Large intestine (tissue), 3 donors: ENCODE measurements around the gene MAEA. TPM values are rescaled to one million over a fixed set of nuclear protein-coding genes. Genes with fewer than 3 reads are reported as not detected.

Source experiments
- DNase-seq, 2 donors: peaks; one replicate each; pipeline versions ENCODE4 v3.0.0 to v3.0.0-alpha.2; 2013
- H3K27ac ChIP-seq: one replicate; pipeline ENCODE4 v1.5.1; 2013; ENCODE audit warnings: low read length
- H3K27me3 ChIP-seq: 2 replicates; pipeline ENCODE4 v1.6.1; 2013; ENCODE audit warnings: low read length; ENCODE audit not compliant: control insufficient read depth, insufficient read depth
- H3K36me3 ChIP-seq: 2 replicates; pipeline ENCODE4 v1.6.1; 2013; ENCODE audit warnings: low read length; ENCODE audit not compliant: control insufficient read depth, insufficient read depth
- H3K4me1 ChIP-seq: one replicate; pipeline ENCODE4 v1.6.1; 2013; ENCODE audit warnings: low read length; ENCODE audit not compliant: control insufficient read depth, insufficient read depth
- H3K4me3 ChIP-seq: one replicate; pipeline ENCODE4 v1.5.1; 2013; ENCODE audit warnings: low read length
- H3K9me3 ChIP-seq: one replicate; pipeline ENCODE4 v1.6.1; 2013; ENCODE audit warnings: mild to moderate bottlenecking, low read depth, low read length, moderate library complexity; ENCODE audit not compliant: control insufficient read depth
- WGBS: methylation state at CpG from one replicate; pipeline ENCODE4 v1.1.5; 2013; ENCODE audit warnings: low lambda C conversion rate; ENCODE audit not compliant: insufficient coverage; 5-methylcytosine and 5-hydroxymethylcytosine counted together
- polyA plus RNA-seq: library from polyadenylated mRNA; unstranded; fragments of 120-200 nt; gene quantifications from one replicate; pipeline ENCODE4 v1.2.1, GENCODE V29; 2013

The MAEA gene
- polyA plus RNA-seq, 1 donor: 51.2 TPM

GRCh38 chr4:1381944-1382541, 92.4 kb downstream of the MAEA start:
- Histone ChIP-seq H3K9me3 (peaks cover 6% of the 10 kb centered on the region), H3K4me1 (no peaks in the 10 kb centered on the region), H3K27me3 (no peaks in the 10 kb centered on the region), H3K27ac (no peak overlapping the region), H3K36me3 (peaks cover 18% of the 10 kb centered on the region), H3K4me3 (no peak overlapping the region)
- no peak for DNase-seq
- WGBS: no CpG with 5 or more reads among the region's 24 CpGs

DNA sequence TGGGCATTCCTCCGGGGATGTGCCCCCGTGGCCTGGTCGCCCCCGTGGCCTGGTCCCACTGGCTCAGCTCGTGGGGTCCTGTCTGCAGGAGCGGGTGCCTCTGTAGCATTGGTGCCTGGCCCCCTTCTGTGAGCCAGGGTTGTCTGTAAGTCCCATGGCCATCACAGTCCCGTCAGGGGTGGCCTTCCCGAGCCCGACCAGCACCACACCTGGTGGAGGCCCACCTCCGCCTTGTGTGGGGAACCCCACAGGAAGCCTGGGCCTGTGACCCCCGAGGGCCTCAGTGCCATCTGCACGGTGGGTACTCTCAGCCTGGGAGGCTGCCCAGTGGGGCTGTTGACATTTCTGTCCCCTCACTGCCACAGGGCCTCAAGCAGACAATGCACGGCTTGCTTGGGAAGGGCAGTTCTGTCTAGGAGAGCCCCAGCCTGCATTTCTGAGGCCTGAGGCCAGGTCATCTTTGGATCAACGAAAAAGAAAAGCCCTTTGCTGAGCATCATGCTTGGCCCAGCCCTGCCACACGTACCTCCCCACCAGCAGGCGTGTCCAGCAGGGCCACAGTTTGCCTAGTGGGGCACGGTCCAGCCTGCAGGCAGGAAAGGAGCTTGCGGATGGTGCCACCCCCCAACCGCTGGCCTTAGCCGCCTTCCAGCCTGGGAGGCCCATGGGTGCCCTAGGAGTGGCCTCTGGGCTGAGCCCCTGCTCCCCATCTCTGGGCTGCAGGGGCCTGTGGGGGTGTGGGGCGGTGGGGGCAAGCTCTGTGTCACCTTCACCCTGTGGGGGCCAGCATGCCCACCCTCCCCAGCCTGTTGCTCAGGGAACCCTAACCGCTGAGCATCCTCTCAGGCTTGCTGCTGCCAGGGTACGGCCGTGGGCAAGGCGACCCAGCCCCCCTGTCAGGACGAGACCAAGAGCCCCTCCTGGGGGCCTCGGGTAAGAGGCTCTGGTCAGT, 93.4 kb downstream of the MAEA start:
- peaks cover 18% of the 10 kb centered on the region for H3K36me3 ChIP-seq
- H3K9me3 ChIP-seq: peaks cover 6% of the 10 kb centered on the region
- no peaks in the 10 kb centered on the region for H3K4me1 ChIP-seq
- no peak overlapping the region for H3K27ac ChIP-seq
- no peaks in the 10 kb centered on the region for H3K27me3 ChIP-seq
- H3K4me3 ChIP-seq: no peak overlapping the region
- no CpG with 5 or more reads among the region's 27 CpGs for whole genome bisulfite sequencing
- no peak for DNase-seq

DNA sequence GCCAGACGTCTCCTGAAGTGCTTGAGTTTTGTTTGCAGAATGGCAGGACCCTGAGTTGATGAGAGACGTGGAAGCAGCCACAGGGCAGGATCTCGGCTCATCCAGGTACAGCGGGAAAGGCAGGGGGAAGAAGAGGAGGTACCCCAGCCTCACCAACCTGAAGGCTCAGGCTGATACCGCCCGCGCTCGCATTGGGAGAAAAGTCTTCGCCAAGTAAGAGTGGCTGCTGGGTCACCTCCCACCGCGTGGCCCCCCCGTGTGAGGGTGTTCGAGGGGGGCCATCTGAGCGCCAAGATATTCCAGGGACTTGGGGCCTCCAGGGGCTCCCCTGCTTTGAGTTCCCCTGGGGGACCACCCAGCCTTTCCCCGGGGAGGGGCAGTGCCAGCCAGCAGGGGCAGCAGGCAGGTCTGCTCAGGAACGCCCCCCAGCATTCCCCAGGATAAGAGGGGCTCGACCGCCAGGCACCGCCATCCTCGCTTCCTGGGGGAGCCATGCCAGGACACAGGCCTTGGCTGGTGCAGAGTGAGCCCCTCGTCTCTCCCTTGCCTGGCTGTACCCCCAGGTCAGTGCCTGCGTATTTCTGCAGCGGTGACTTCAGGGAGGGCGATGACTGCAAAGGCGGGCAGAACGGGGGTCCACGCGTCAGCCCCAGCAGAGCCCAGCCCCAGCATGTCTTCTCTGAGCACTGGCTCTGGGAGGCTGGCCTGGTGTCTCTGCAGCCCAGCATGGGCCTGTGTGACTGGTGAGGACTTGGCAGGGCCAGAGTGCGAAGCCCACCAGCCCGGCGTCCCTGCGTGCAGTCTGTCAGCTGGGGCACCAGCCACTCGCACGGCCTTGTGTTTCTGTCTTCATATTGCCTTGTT, 94.3 kb downstream of the MAEA start:
- Histone ChIP-seq H3K4me1 (no peaks in the 10 kb centered on the region), H3K27me3 (no peaks in the 10 kb centered on the region), H3K4me3 (no peak overlapping the region), H3K9me3 (peaks cover 9% of the 10 kb centered on the region), H3K27ac (no peak overlapping the region), H3K36me3 (peaks cover 18% of the 10 kb centered on the region)
- DNase-seq: no peak
- no CpG with 5 or more reads among the region's 34 CpGs for WGBS

- H3K4me1 ChIP-seq: no peaks in the 10 kb centered on the region
- H3K27me3 ChIP-seq: no peaks in the 10 kb centered on the region
- peaks cover 9% of the 10 kb centered on the region for H3K9me3 ChIP-seq
- no peak for DNase-seq
- WGBS: no CpG with 5 or more reads among the region's 16 CpGs
- H3K36me3 ChIP-seq: peaks cover 18% of the 10 kb centered on the region
- no peak overlapping the region for H3K27ac ChIP-seq
- no peak overlapping the region for H3K4me3 ChIP-seq
Measured at GRCh38 chr4:1384675-1385372, 95.1 kb downstream of the MAEA start.

- H3K4me1 ChIP-seq: no peaks in the 10 kb centered on the region
- no peak overlapping the region for H3K4me3 ChIP-seq
- no peaks in the 10 kb centered on the region for H3K27me3 ChIP-seq
- H3K36me3 ChIP-seq: peaks cover 17% of the 10 kb centered on the region
- no peak for DNase-seq
- no CpG with 5 or more reads among the region's 44 CpGs for WGBS
- H3K9me3 ChIP-seq: peaks cover 10% of the 10 kb centered on the region
- no peak overlapping the region for H3K27ac ChIP-seq
Measured at GRCh38 chr4:1385373-1386340, 96.0 kb downstream of the MAEA start.

Other genes starting within 250 kb of the MAEA start
- gene RNF212, start 176.3 kb upstream of the MAEA start, polyA plus RNA-seq: 1.8 TPM
- 54.6 TPM for gene SPON2, start 117.3 kb upstream of the MAEA start, polyA plus RNA-seq
- 134 TPM for gene CTBP1, start 40.8 kb upstream of the MAEA start, polyA plus RNA-seq
- gene UVSSA, start 57.3 kb downstream of the MAEA start, polyA plus RNA-seq: 23.5 TPM
- gene NKX1-1, start 116.6 kb downstream of the MAEA start, polyA plus RNA-seq: not detected